ENCODE results near the gene OR5K2. TPM values are rescaled to one million over a fixed set of nuclear protein-coding genes. Genes with fewer than 3 reads are reported as not detected.

OR5K2 gene
- not detected in 2 replicates for total RNA-seq

GRCh38 chr3:98497381-98497780, at the start of gene OR5K2:
OR5K2 (plus strand) TSS chr3:98497681; CDS start chr3:98497681, 0 bp downstream.

GRCh38 chr3:98462901-98463300, 34.6 kb upstream of the OR5K2 start, which contains the start of gene OR5K1:
OR5K1 (plus strand) TSS chr3:98463201; CDS start chr3:98469577, 6,376 bp downstream.

GRCh38 chr3:98522544-98523281, 25.2 kb downstream of the OR5K2 start, which contains the start of gene CLDND1:
CLDND1 (minus strand) TSS chr3:98522902; CDS start chr3:98521424, 1,478 bp downstream.

GRCh38 chr3:98531622-98532274, 34.3 kb downstream of the OR5K2 start, which contains the start of gene GPR15:
GPR15 (plus strand) TSS chr3:98531978; CDS start chr3:98532034, 56 bp downstream.

Other genes starting within 250 kb of the OR5K2 start
- not detected in 2 replicates for gene OR5H6, start 233.4 kb upstream of the OR5K2 start, total RNA-seq
- not detected in 2 replicates for gene OR5H2, start 215.2 kb upstream of the OR5K2 start, total RNA-seq
- gene OR5K4, start 143.8 kb upstream of the OR5K2 start, total RNA-seq: not detected in 2 replicates
- gene OR5K3, start 107.0 kb upstream of the OR5K2 start, total RNA-seq: not detected in 2 replicates
- gene OR5K1, start 34.5 kb upstream of the OR5K2 start, total RNA-seq: not detected in 2 replicates
- gene CLDND1, start 25.2 kb downstream of the OR5K2 start, total RNA-seq: 62.6 and 83.1 TPM in 2 replicates
- gene GPR15, start 34.3 kb downstream of the OR5K2 start, total RNA-seq: not detected in 2 replicates
- gene CPOX, start 95.9 kb downstream of the OR5K2 start, total RNA-seq: 19.9 and 30.4 TPM in 2 replicates

Data from smooth muscle cell of bladder (primary cell).